Peyer's patch (tissue), 4 donors: ENCODE data around the gene STEAP4. TPM values are rescaled to one million over a fixed set of nuclear protein-coding genes. Genes with fewer than 3 reads are reported as not detected.
A peak's percentile ranks its signal among the peaks of the same experiment; 100 is the strongest.

ENCODE experiments used
- DNase-seq, 3 donors: peaks; one replicate each; pipeline ENCODE4 v3.0.0-alpha.2; 2017 to 2019
- H3K27ac ChIP-seq, 4 donors: fragments of 200-600 bp; sonication (generic); one replicate each; pipeline ENCODE4 v1.5.1; 2016 to 2019
- H3K27me3 ChIP-seq, 2 donors: fragments of 200-600 bp; sonication (generic); one replicate each; pipeline ENCODE4 v1.5.1; 2019
- H3K36me3 ChIP-seq, 3 donors: fragments of 200-600 bp; sonication (generic); one replicate each; pipeline ENCODE4 v1.5.1; 2016 to 2019
- H3K4me1 ChIP-seq, 4 donors: fragments of 200-600 bp; sonication (generic); one replicate each; pipeline ENCODE4 v1.5.1; 2016 to 2019
- H3K4me3 ChIP-seq, 4 donors: fragments of 200-600 bp; sonication (generic); 1 replicate in 3 of 4; 2 replicates in 1 of 4; pipeline ENCODE4 v1.5.1; 2016 to 2019; ENCODE audit warnings: mild to moderate bottlenecking in 1 of 4
- H3K9me3 ChIP-seq, 4 donors: fragments of 200-600 bp; sonication (generic); one replicate each; pipeline ENCODE4 v1.5.1; 2016 to 2019; ENCODE audit warnings: mild to moderate bottlenecking in 1 of 4
- CTCF ChIP-seq, 6 experiments: fragments of 450-650 bp in 4 of 6; fragments of 200-600 bp in 2 of 6; sonication (generic) in 1 of 6; IDR thresholded peaks; one replicate each; pipeline ENCODE4 v1.5.1; 2017 to 2019; ENCODE audit warnings: antibody characterized with exemption in 6 of 6, mild to moderate bottlenecking in 3 of 6, moderate library complexity in 1 of 6
- POLR2A ChIP-seq, 2 donors: fragments of 450-650 bp; IDR thresholded peaks; one replicate each; pipeline ENCODE4 v1.5.1; 2017; ENCODE audit warnings: antibody characterized with exemption in 2 of 2, mild to moderate bottlenecking in 2 of 2, moderate library complexity in 2 of 2
- total RNA-seq, 4 donors: library from RNA; depleted of rRNA; stranded (reverse); fragments of >200 nt; gene quantifications; one replicate each; pipeline ENCODE4 v1.1.0, GENCODE V29; 2016

Gene STEAP4
- total RNA-seq, 4 donors from 2014 or later: 1.9 to 16.5 (median 5.1) TPM

GRCh38 chr7:88344956-88345832 is 38.5 kb upstream of the STEAP4 start:
- Histone ChIP-seq H3K27ac (no peak overlapping the region), H3K4me3 (no peak overlapping the region), H3K9me3 (no peaks in the 10 kb centered on the region), H3K36me3 (no peaks in the 10 kb centered on the region), H3K4me1 (no peaks in the 10 kb centered on the region), H3K27me3 (no peaks in the 10 kb centered on the region)
- TF ChIP-seq CTCF (IDR thresholded peaks at IDR 0.05): peak in 4 of 6 experiments; percentile 23 to 32 (median 28)
- TF ChIP-seq POLR2A (IDR thresholded peaks at IDR 0.05): no peak
- peak in 2 of 3 donors; percentile 51 to 54 for DNase-seq

- H3K4me3 ChIP-seq: no peak overlapping the region
- no peak overlapping the region for H3K27ac ChIP-seq
- no peaks in the 10 kb centered on the region for H3K36me3 ChIP-seq
- no peaks in the 10 kb centered on the region for H3K4me1 ChIP-seq
- TF ChIP-seq CTCF (IDR thresholded peaks at IDR 0.05) (no peak), POLR2A (IDR thresholded peaks at IDR 0.05) (no peak)
- H3K27me3 ChIP-seq: no peaks in the 10 kb centered on the region
- no peak for DNase-seq
- no peaks in the 10 kb centered on the region for H3K9me3 ChIP-seq
Measured at GRCh38 chr7:88344271-88344670, 37.6 kb upstream of the STEAP4 start.

- Histone ChIP-seq H3K27ac (no peak overlapping the region), H3K4me3 (no peak overlapping the region), H3K27me3 (no peaks in the 10 kb centered on the region), H3K4me1 (no peaks in the 10 kb centered on the region), H3K36me3 (no peaks in the 10 kb centered on the region), H3K9me3 (no peaks in the 10 kb centered on the region)
- TF ChIP-seq CTCF (IDR thresholded peaks at IDR 0.05): no peak
- TF ChIP-seq POLR2A (IDR thresholded peaks at IDR 0.05): no peak
- no peak for DNase-seq
Measured at GRCh38 chr7:88339195-88339922, 32.7 kb upstream of the STEAP4 start.

- Histone ChIP-seq H3K27me3 (no peaks in the 10 kb centered on the region), H3K27ac (no peak overlapping the region), H3K9me3 (no peaks in the 10 kb centered on the region), H3K36me3 (no peaks in the 10 kb centered on the region), H3K4me1 (no peaks in the 10 kb centered on the region), H3K4me3 (no peak overlapping the region)
- TF ChIP-seq POLR2A (IDR thresholded peaks at IDR 0.05): no peak
- no peak for TF ChIP-seq CTCF (IDR thresholded peaks at IDR 0.05)
- no peak for DNase-seq
Measured at GRCh38 chr7:88338503-88338902, 31.8 kb upstream of the STEAP4 start.

- DNase-seq: no peak
- Histone ChIP-seq H3K9me3 (no peaks in the 10 kb centered on the region), H3K36me3 (no peaks in the 10 kb centered on the region), H3K4me3 (no peak overlapping the region), H3K4me1 (no peaks in the 10 kb centered on the region), H3K27ac (no peak overlapping the region), H3K27me3 (no peaks in the 10 kb centered on the region)
- TF ChIP-seq POLR2A (IDR thresholded peaks at IDR 0.05): no peak
- TF ChIP-seq CTCF (IDR thresholded peaks at IDR 0.05): no peak
Measured at GRCh38 chr7:88337572-88337971, 30.9 kb upstream of the STEAP4 start.
